NCI-H345 treated with DMSO at 0.1 percent for 48 hours (cell line): ENCODE data around the gene CYP2A13.
"Not testable (repeated sequence)": the region's sequence is repeated elsewhere in the genome, so short reads cannot be mapped to it uniquely, and the experiment has no call there.

Experiments used
- DNase-seq: peaks from one replicate; lab custom pipeline; 2025; ENCODE audit not compliant: unreplicated experiment; lab: John Stamatoyannopoulos, UW

CYP2A13 gene

GRCh38 chr19:41120929-41121911 lies 33.0 kb downstream of the CYP2A13 start:
- not testable (repeated sequence) for DNase-seq

DNA sequence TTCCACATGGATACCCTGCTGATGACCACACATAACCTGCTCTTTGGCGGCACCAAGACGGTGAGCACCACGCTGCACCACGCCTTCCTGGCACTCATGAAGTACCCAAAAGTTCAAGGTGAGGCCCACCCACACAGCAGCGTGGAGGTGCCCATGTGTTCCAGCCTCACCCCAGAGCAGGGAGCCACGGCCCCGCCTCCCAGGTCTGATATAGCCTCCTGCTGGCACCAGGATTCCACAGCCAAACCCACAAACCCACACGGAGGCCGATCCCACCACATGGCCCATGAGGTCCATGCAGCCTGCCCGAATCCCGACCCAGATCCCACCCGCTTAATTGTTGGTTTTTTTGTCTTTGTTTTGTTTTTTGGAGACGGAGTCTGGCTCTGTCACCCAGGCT lies 34.6 kb downstream of the CYP2A13 start:
- not testable (repeated sequence) for DNase-seq

DNA sequence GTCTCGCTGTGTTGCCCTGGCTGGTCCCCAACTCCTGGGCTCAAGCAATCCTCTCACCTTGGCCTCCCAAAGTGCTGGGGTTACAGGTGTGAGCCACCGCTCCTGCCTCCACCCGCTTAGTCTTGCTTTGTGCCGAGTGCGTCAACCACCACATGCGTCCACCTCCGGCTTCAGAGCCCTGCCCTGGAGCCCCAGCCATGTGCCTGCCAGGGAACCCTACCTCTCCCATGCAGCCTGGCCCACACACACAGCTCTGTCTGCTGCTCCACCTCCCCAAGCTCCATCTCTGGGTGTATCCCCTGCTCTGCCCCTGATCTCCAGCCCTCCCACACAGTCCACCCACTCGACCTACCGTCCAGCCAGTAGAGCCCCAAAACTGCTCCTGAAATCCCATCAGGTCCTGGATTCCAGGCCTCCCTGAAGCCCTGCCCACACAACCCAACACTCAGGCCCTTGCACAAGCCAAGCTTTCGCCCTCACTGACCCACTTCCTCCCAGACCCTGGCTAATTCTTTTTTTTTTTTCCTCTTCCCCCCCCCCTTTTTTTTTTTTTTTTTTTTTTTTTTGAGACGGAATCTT lies 35.6 kb downstream of the CYP2A13 start:
- DNase-seq = no peak

- not testable (repeated sequence) for DNase-seq
These were observed 38.5 kb downstream of the CYP2A13 start for GRCh38 chr19:41126765-41127203.

GRCh38 chr19:41127362-41127761 lies 39.1 kb downstream of the CYP2A13 start:
- DNase-seq = not testable (repeated sequence)

DNA sequence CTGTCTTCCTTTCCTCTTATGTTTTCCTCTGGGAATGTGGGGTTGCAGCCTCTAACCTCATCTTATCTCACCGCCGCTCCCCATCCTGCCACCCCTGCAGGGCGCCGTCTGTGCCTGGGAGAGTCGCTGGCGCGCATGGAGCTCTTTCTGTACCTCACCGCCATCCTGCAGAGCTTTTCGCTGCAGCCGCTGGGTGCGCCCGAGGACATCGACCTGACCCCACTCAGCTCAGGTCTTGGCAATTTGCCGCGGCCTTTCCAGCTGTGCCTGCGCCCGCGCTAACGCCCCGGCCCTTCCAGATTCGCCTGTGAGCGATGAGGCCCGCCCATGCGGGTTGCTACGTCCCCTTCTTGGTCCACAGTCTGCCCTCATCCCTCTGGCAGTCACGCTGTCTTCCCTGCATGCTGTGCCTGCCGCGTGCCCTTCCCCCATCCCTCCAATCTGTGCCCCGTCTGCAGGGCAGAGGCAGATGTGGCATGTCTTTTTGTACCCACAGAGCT lies 39.6 kb downstream of the CYP2A13 start:
- not testable (repeated sequence) for DNase-seq

GRCh38 chr19:41128692-41129091 lies 40.4 kb downstream of the CYP2A13 start:
- no peak for DNase-seq

DNA sequence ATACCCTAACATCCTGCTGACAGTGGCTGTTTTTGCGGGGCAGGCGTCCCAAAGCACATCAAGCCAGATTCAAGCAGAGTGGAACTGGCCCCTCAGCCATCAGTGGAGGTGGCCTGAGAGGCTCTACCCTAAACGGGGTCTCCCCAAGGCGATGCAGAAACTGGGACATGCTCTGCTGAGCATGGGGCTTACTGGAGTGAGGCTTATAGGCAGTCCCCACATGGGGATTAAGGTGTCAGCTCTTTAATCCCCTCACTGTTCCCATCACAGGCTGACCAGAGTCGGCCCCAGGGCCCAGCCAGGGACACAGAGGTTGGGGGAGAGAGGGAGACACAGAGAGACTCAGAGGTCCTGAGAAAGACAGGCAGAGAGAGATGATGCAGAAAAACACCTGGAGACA lies 42.9 kb downstream of the CYP2A13 start:
- DNase-seq = no peak

DNA sequence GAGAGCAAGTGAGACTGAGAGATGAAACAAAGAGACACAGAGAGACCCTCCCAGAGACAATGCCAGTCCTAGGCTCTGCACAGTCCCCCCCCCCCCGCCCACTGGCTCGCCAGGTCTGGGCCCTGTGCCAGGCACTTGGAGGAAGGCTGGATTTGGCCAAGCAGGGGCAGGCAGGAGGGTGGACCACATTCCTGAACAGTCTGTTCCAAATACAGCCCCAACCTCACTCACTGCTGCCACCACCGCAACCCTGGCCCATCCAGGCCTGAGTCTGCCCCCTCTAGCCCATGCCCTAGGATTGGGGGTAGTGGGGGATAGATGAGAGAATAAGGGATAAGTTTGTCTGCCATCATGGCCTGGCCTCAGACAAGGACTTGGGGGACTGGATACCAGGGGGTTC lies 45.0 kb downstream of the CYP2A13 start:
- DNase-seq = no peak

GRCh38 chr19:41134616-41135015 lies 46.4 kb downstream of the CYP2A13 start:
- no peak for DNase-seq

GRCh38 chr19:41135390-41136384 lies 47.4 kb downstream of the CYP2A13 start:
- not testable (repeated sequence) for DNase-seq

DNA sequence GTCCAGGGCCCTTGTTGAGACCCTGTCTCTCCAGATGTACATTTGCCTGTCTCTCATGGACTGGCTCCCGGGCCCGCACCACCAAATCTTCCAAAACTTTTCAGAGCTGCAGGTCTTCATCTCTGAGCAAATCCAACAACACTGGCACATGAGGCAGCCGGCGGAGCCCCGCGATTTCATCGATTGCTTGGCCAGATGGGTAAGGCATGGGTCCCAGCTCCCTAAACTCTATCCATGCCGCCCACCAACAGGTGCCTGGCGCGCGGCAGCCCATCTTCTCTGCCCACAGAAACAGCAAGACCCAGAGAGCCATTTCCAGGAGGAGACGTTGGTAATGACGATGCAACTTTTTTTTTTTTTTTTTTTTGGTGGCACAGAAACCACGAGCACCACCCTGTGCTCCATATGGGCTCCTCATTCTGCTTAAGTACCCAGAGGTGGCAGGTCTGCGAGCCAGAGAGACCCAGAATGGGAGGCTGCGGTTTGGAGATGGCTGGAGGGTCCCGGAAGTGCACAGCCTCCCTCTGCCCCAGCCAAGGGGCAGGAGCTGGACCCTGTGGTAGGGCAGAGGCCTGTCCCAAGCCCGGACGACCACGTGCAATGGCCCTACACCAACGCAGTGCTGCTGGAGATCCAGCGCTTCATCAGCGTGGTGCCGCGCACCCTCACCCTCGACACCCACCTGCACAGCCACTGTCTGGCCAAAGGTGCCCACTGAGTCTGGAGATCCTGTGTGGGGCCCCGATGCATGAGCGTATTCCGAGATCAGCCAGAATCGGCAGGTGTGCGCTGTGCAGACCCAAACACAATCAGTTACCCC lies 48.6 kb downstream of the CYP2A13 start:
- DNase-seq = no peak

- no peak for DNase-seq
These were observed 56.2 kb downstream of the CYP2A13 start for GRCh38 chr19:41144403-41144802.
